GM12878 (cell line): ENCODE results near the gene KCTD14.

ENCODE experiments used
- BRCA1 ChIP-seq: IDR thresholded peaks from 2 replicates; pipeline ENCODE4 v1.6.1; 2011; ENCODE audit warnings: low read depth, low read length, improper control_type of control experiment
- MEF2A ChIP-seq: IDR thresholded peaks from 2 replicates; pipeline ENCODE4 v1.6.1; 2011; ENCODE audit warnings: low read depth, mild to moderate bottlenecking, low read length, moderate library complexity; ENCODE audit not compliant: insufficient read depth
- MYC ChIP-seq: IDR thresholded peaks from 2 replicates; pipeline ENCODE4 v1.6.1; 2011; ENCODE audit warnings: mild to moderate bottlenecking, low read length, moderate library complexity, inconsistent platforms; ENCODE audit not compliant: insufficient read depth, insufficient replicate concordance, insufficient read length, severe bottlenecking
- PML ChIP-seq: IDR thresholded peaks from 2 replicates; pipeline ENCODE4 v1.6.1; 2012; ENCODE audit warnings: low read length, inconsistent platforms
- POLR2A ChIP-seq: IDR thresholded peaks from 2 replicates; pipeline ENCODE4 v1.6.1; 2011; ENCODE audit warnings: low read depth, mild to moderate bottlenecking, low read length
- RCOR1 ChIP-seq: conservative IDR thresholded peaks from 2 replicates; pipeline ENCODE4 v1.6.1; 2012; ENCODE audit warnings: low read depth, low read length, improper control_type of control experiment
- SREBF1 ChIP-seq: IDR thresholded peaks from 2 replicates; pipeline ENCODE4 v1.6.1; 2012; ENCODE audit warnings: mild to moderate bottlenecking, low read length
- TF ChIP-seq, protein P1 (sequence below), 3 experiments: IDR thresholded peaks in 2 of 3; conservative IDR thresholded peaks in 1 of 3; 2 replicates each; pipeline ENCODE4 v1.5.1; 2011; ENCODE audit warnings: low read depth in 3 of 3, low read length in 3 of 3, mild to moderate bottlenecking in 3 of 3, control low read depth in 2 of 3, moderate library complexity in 2 of 3, inconsistent platforms in 1 of 3, mixed read lengths in 1 of 3; ENCODE audit not compliant: control insufficient read depth in 2 of 3, insufficient read depth in 1 of 3; ENCODE audit errors: extremely low read depth in 1 of 3

DNA sequence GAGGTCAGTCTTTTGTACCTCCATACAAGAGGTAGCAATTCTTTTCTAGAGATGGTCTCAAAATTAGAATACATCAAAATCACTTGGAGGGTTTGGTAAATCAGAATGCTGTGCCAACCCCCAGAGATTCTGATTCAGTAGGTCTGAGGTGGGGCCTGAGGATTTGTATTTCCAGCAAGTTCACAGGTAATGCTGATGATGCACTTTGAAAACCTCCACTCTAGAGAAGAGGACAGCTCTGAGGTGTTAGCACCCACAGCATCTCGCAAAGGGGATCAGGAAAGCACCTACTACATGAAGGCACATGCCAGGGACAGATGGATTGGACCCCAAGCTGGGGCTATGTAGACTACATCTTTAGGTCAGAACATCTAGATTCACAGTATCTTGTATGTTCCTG lies 7.2 kb downstream of the KCTD14 start:
- TF ChIP-seq POLR2A (no peak), MEF2A (no peak), MYC (no peak), SREBF1 (no peak), BRCA1 (no peak), RCOR1 (no peak), PML (no peak)
- TF ChIP-seq, protein P1, sequence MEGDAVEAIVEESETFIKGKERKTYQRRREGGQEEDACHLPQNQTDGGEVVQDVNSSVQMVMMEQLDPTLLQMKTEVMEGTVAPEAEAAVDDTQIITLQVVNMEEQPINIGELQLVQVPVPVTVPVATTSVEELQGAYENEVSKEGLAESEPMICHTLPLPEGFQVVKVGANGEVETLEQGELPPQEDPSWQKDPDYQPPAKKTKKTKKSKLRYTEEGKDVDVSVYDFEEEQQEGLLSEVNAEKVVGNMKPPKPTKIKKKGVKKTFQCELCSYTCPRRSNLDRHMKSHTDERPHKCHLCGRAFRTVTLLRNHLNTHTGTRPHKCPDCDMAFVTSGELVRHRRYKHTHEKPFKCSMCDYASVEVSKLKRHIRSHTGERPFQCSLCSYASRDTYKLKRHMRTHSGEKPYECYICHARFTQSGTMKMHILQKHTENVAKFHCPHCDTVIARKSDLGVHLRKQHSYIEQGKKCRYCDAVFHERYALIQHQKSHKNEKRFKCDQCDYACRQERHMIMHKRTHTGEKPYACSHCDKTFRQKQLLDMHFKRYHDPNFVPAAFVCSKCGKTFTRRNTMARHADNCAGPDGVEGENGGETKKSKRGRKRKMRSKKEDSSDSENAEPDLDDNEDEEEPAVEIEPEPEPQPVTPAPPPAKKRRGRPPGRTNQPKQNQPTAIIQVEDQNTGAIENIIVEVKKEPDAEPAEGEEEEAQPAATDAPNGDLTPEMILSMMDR (IDR thresholded peaks at IDR 0.05 in 2 of 3, conservative IDR thresholded peaks at IDR 0.05 in 1 of 3; ENCODE audit: control insufficient read depth in 2 of 3, extremely low read depth in 1 of 3, insufficient read depth in 1 of 3, low read depth in 3 of 3, low read length in 3 of 3), result no peak
